GM23338 (cell line): Measurements from ENCODE around the gene OAS1. TPM values are rescaled to one million over a fixed set of nuclear protein-coding genes. Genes with fewer than 3 reads are reported as not detected.

Experiments used
- ATAC-seq: fragments of 200-7000 bp; cut with Tn5 transposase; 3 replicates; pipeline ENCODE4 v1.9.1; 2020
- DNase-seq: peaks from one replicate; pipeline ENCODE4 v3.0.0-alpha.2; 2015; ENCODE audit warnings: low spot score
- H2AFZ ChIP-seq: fragments of 200-600 bp; sonication (generic); 2 replicates; pipeline ENCODE4 v1.8.0; 2016; ENCODE audit warnings: antibody characterized with exemption, mild to moderate bottlenecking, moderate library complexity
- H3F3A ChIP-seq: fragments of 200-600 bp; sonication (generic); replicated peaks from 2 replicates; pipeline ENCODE4 v1.8.0; 2017; ENCODE audit warnings: antibody characterized with exemption, mixed run types, low read depth
- H3K27ac ChIP-seq: fragments of 200-600 bp; sonication (generic); 2 replicates; pipeline ENCODE4 v1.6.1; 2016; ENCODE audit warnings: low read depth
- H3K27me3 ChIP-seq: fragments of 200-600 bp; sonication (generic); 2 replicates; pipeline ENCODE4 v1.8.0; 2016; ENCODE audit warnings: mild to moderate bottlenecking, mixed run types, moderate library complexity; ENCODE audit not compliant: insufficient read depth
- H3K36me3 ChIP-seq: fragments of 200-600 bp; sonication (generic); 2 replicates; pipeline ENCODE4 v1.8.0; 2016; ENCODE audit warnings: mild to moderate bottlenecking; ENCODE audit not compliant: insufficient read depth
- H3K4me1 ChIP-seq: fragments of 200-600 bp; sonication (generic); 2 replicates; pipeline ENCODE4 v1.8.0; 2016; ENCODE audit warnings: mild to moderate bottlenecking, moderate library complexity; ENCODE audit not compliant: insufficient read depth
- H3K4me2 ChIP-seq: fragments of 200-600 bp; sonication (generic); 2 replicates; pipeline ENCODE4 v1.7.1; 2017; ENCODE audit warnings: mixed run types
- H3K4me3 ChIP-seq: fragments of 200-600 bp; sonication (generic); 2 replicates; pipeline ENCODE4 v1.6.1; 2016; ENCODE audit warnings: mixed run types
- H3K79me2 ChIP-seq: fragments of 200-600 bp; sonication (generic); replicated peaks from 2 replicates; pipeline ENCODE4 v1.8.0; 2017; ENCODE audit warnings: mild to moderate bottlenecking; ENCODE audit not compliant: insufficient read depth
- H3K9me2 ChIP-seq: fragments of 200-600 bp; sonication (generic); 2 replicates; pipeline ENCODE4 v1.8.0; 2017; ENCODE audit not compliant: insufficient read depth
- H4K20me1 ChIP-seq: fragments of 200-600 bp; sonication (generic); replicated peaks from 2 replicates; pipeline ENCODE4 v1.8.0; 2017; ENCODE audit warnings: mild to moderate bottlenecking; ENCODE audit not compliant: insufficient read depth
- H3K27ac Mint-ChIP-seq: 2 replicates; pipeline ENCODE4 v1.8.0; 2020; ENCODE audit warnings: inconsistent platforms, mild to moderate bottlenecking, moderate library complexity, mixed read lengths
- H3K27me3 Mint-ChIP-seq: 3 replicates; pipeline ENCODE4 v1.8.0; 2022; ENCODE audit warnings: low read depth, mild to moderate bottlenecking, moderate library complexity, mixed read lengths, inconsistent platforms; ENCODE audit not compliant: insufficient read depth, poor library complexity
- H3K36me3 Mint-ChIP-seq: 3 replicates; pipeline ENCODE4 v1.8.0; 2021; ENCODE audit warnings: low read depth, mild to moderate bottlenecking, inconsistent platforms, moderate library complexity, mixed read lengths
- H3K4me1 Mint-ChIP-seq: 3 replicates; pipeline ENCODE4 v1.8.0; 2020; ENCODE audit warnings: mild to moderate bottlenecking, inconsistent platforms, mixed read lengths
- H3K4me3 Mint-ChIP-seq: 3 replicates; pipeline ENCODE4 v1.8.0; 2021; ENCODE audit warnings: moderate library complexity, mild to moderate bottlenecking, inconsistent platforms, mixed read lengths
- H3K9me3 Mint-ChIP-seq: 3 replicates; pipeline ENCODE4 v1.8.0; 2020; ENCODE audit warnings: moderate library complexity, mild to moderate bottlenecking, inconsistent platforms, mixed read lengths
- CREB1 ChIP-seq: fragments of 250-450 bp; sonication (Bioruptor Pico); IDR thresholded peaks from 2 replicates; pipeline ENCODE4 v1.5.0; 2020; ENCODE audit warnings: low read depth, mild to moderate bottlenecking, moderate library complexity
- CTCF ChIP-seq, 2 experiments: fragments of 200-600 bp in 1 of 2; sonication (generic) in 1 of 2; conservative IDR thresholded peaks; 2 replicates each; pipeline versions ENCODE4 v1.5.1 to v1.6.1; 2016 to 2017; ENCODE audit warnings: antibody characterized with exemption in 2 of 2, low read depth in 2 of 2, mild to moderate bottlenecking in 2 of 2, moderate library complexity in 1 of 2
- ETS1 ChIP-seq: IDR thresholded peaks from 2 replicates; pipeline ENCODE4 v1.6.1; 2016; ENCODE audit warnings: antibody characterized with exemption
- EZH2 ChIP-seq: fragments of 200-600 bp; sonication (generic); IDR thresholded peaks from one replicate; pipeline ENCODE4 v1.8.0; 2017; ENCODE audit warnings: antibody characterized with exemption, mild to moderate bottlenecking, low read depth; ENCODE audit not compliant: unreplicated experiment
- NANOG ChIP-seq: IDR thresholded peaks from 2 replicates; pipeline ENCODE4 v1.6.1; 2016; ENCODE audit warnings: antibody characterized with exemption, borderline replicate concordance
- POLR2AphosphoS5 ChIP-seq: IDR thresholded peaks from 2 replicates; pipeline ENCODE4 v1.6.1; 2016; ENCODE audit warnings: antibody characterized with exemption, low read depth
- REST ChIP-seq: IDR thresholded peaks from one replicate; pipeline ENCODE4 v1.6.1; 2018; ENCODE audit warnings: antibody characterized with exemption; ENCODE audit not compliant: unreplicated experiment
- STAT1 ChIP-seq: IDR thresholded peaks from one replicate; pipeline ENCODE4 v1.6.1; 2016; ENCODE audit warnings: antibody characterized with exemption; ENCODE audit not compliant: unreplicated experiment
- ZNF114 ChIP-seq: fragments of 250-450 bp; sonication (Bioruptor Pico); IDR thresholded peaks from 2 replicates; pipeline ENCODE4 v1.5.0; 2020; ENCODE audit warnings: mild to moderate bottlenecking, moderate library complexity
- ZNF331 ChIP-seq: fragments of 250-450 bp; sonication (Bioruptor Pico); IDR thresholded peaks from 2 replicates; pipeline ENCODE4 v1.5.0; 2020; ENCODE audit warnings: low read depth, mild to moderate bottlenecking, moderate library complexity
- polyA plus RNA-seq: library from polyadenylated mRNA; unstranded; fragments of >200 nt; fragmentation: Nextera tagmentation; extraction: Ambion mirVana; gene quantifications from 2 replicates; pipeline ENCODE4 v1.2.1, GENCODE V29; 2016
- total RNA-seq: library from RNA; depleted of rRNA; stranded (reverse); fragments of >200 nt; shearing (Covaris generic); gene quantifications from 2 replicates; pipeline ENCODE4 v1.2.3, GENCODE V29; 2014

OAS1 gene
- total and polyA plus RNA-seq, 2 experiments from 2014 or later, result not detected

GRCh38 chr12:112907415-112908157, 824 bp downstream of the OAS1 start:
- peaks cover 8% of the 10 kb centered on the region; the same call in 2 of the 3 replicates for H3K36me3 Mint-ChIP-seq
- H3K4me1 ChIP-seq, result no peaks in the 10 kb centered on the region
- H3K9me2 ChIP-seq, result no peaks in the 10 kb centered on the region
- no peaks in the 10 kb centered on the region for H3F3A ChIP-seq
- no peaks in the 10 kb centered on the region for H3K27me3 ChIP-seq
- DNase-seq (no peak), ATAC-seq (no peak)
- no peaks in the 10 kb centered on the region for H3K79me2 ChIP-seq
- peak overlapping the region; percentile 2 for H2AFZ ChIP-seq
- H3K4me3 Mint-ChIP-seq, result no peak overlapping the region
- no peak overlapping the region for H3K4me2 ChIP-seq
- H3K27ac Mint-ChIP-seq, result no peak overlapping the region
- TF ChIP-seq ZNF331 (CRISPR knock-in tag), result no peak
- no peak for TF ChIP-seq CREB1 (CRISPR knock-in tag)
- no peak for TF ChIP-seq REST
- no peak for TF ChIP-seq EZH2
- TF ChIP-seq ETS1, result no peak
- no peak for TF ChIP-seq NANOG
- no peak for TF ChIP-seq POLR2AphosphoS5
- TF ChIP-seq STAT1, result no peak
- no peak for TF ChIP-seq CTCF (conservative IDR thresholded peaks at IDR 0.05; ENCODE audit: low read depth in 2 of 2)
- TF ChIP-seq ZNF114 (CRISPR knock-in tag), result no peak
- H3K4me3 ChIP-seq, result no peak overlapping the region
- peaks cover 9% of the 10 kb centered on the region for H3K27me3 Mint-ChIP-seq
- H4K20me1 ChIP-seq, result no peaks in the 10 kb centered on the region
- no peak overlapping the region for H3K27ac ChIP-seq
- peaks cover 36% of the 10 kb centered on the region for H3K9me3 Mint-ChIP-seq
- H3K4me1 Mint-ChIP-seq, result peaks cover 5% of the 10 kb centered on the region; the same call in 2 of the 3 replicates
- no peaks in the 10 kb centered on the region for H3K36me3 ChIP-seq
